Measurements from ENCODE around the gene EML1.

DNA sequence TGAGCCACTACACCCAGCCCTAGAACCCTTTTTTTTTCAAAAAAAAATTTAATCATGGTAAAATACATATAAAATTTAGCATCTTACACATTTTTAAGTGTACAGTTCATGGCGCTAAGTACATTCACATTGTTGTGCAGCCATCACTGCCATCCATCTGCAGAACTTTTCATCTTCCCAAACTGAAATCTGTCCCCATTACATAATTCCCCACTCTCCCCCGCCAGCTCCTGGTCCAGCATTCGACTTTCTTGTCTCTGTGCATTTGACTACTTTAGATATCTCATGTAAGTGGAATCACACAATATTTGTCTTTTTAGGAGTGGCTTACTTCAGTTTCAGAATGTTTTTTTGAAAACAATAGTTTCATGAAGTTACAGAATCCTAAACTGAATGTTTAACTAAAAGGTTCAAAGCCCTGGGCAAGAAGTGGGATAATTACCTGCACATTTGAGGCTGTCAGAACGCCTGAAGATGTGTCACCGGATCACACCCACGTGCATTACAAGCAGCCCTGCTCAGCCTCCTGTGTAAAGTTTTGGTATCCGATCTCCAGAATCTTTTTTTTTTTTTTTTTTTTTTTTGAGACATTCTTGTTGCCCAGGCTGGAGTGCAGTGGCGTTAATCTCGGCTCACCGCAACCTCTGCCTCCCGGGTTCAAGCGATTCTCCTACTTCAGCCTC is 12.7 kb downstream of the EML1 start:
- TF ChIP-seq CTCF (conservative IDR thresholded peaks at IDR 0.05; ENCODE audit: low read length) (no peak), EZH2phosphoT487 (IDR thresholded peaks at IDR 0.05; ENCODE audit: borderline replicate concordance, low read depth, low read length) (no peak)
